ENCODE results near the gene CHMP6.

The CHMP6 gene

GRCh38 chr17:81008140-81008539, 16.5 kb downstream of the CHMP6 start:
- no peak for TF ChIP-seq CTCF (IDR thresholded peaks at IDR 0.05; ENCODE audit: control insufficient read depth, extremely low read depth, insufficient read depth)
- no peak for DNase-seq (ENCODE audit: low read depth)
- H3K4me3 ChIP-seq (ENCODE audit: low read depth, low read length), result no peak overlapping the region

GRCh38 chr17:81009136-81009535, 17.5 kb downstream of the CHMP6 start:
- TF ChIP-seq CTCF (IDR thresholded peaks at IDR 0.05; ENCODE audit: control insufficient read depth, extremely low read depth, insufficient read depth), result no peak

GRCh38 chr17:81010935-81011334, 19.3 kb downstream of the CHMP6 start:
- no peak for TF ChIP-seq CTCF (IDR thresholded peaks at IDR 0.05; ENCODE audit: control insufficient read depth, extremely low read depth, insufficient read depth)
- H3K4me3 ChIP-seq (ENCODE audit: low read depth, low read length), result no peak overlapping the region
- DNase-seq (ENCODE audit: low read depth), result no peak

More at GRCh38 chr17:81009136-81009535, 17.5 kb downstream of the CHMP6 start:
- no peak for DNase-seq (ENCODE audit: low read depth)
- no peak overlapping the region for H3K4me3 ChIP-seq (ENCODE audit: low read depth, low read length)

GRCh38 chr17:81011951-81012350, 20.3 kb downstream of the CHMP6 start:
- no peak for DNase-seq (ENCODE audit: low read depth)
- no peak for TF ChIP-seq CTCF (IDR thresholded peaks at IDR 0.05; ENCODE audit: control insufficient read depth, extremely low read depth, insufficient read depth)
- no peak overlapping the region for H3K4me3 ChIP-seq (ENCODE audit: low read depth, low read length)

- TF ChIP-seq CTCF (IDR thresholded peaks at IDR 0.05; ENCODE audit: control insufficient read depth, extremely low read depth, insufficient read depth), result no peak
- no peak overlapping the region for H3K4me3 ChIP-seq (ENCODE audit: low read depth, low read length)
- no peak for DNase-seq (ENCODE audit: low read depth)
Observed at GRCh38 chr17:81012574-81013447, 21.2 kb downstream of the CHMP6 start.

- no peak overlapping the region for H3K4me3 ChIP-seq (ENCODE audit: low read depth, low read length)
- no peak for TF ChIP-seq CTCF (IDR thresholded peaks at IDR 0.05; ENCODE audit: control insufficient read depth, extremely low read depth, insufficient read depth)
- no peak for DNase-seq (ENCODE audit: low read depth)
Observed at GRCh38 chr17:81013642-81014041, 22.0 kb downstream of the CHMP6 start.

GRCh38 chr17:81015136-81015535, 23.5 kb downstream of the CHMP6 start:
- no peak for DNase-seq (ENCODE audit: low read depth)
- TF ChIP-seq CTCF (IDR thresholded peaks at IDR 0.05; ENCODE audit: control insufficient read depth, extremely low read depth, insufficient read depth), result no peak
- no peak overlapping the region for H3K4me3 ChIP-seq (ENCODE audit: low read depth, low read length)
